Measurements from ENCODE around the gene RAB11FIP3. TPM values are rescaled to one million over a fixed set of nuclear protein-coding genes. Genes with fewer than 3 reads are reported as not detected.

RAB11FIP3 gene
- total and polyA plus RNA-seq, 2 of the 13 experiments (the other 11 are each of a cell fraction or from before 2014, with no cell fraction given), result 34.3 to 57.6 TPM

GRCh38 chr16:528111-529011, 102.9 kb downstream of the RAB11FIP3 start (continued):
- TF ChIP-seq MTA1 (CRISPR knock-in tag; IDR thresholded peaks at IDR 0.05; ENCODE audit: borderline replicate concordance) (no peak), NFIB (CRISPR knock-in tag; IDR thresholded peaks at IDR 0.05; ENCODE audit: borderline replicate concordance) (no peak), ZNF501 (CRISPR knock-in tag; IDR thresholded peaks at IDR 0.05) (peak; percentile 32; the same call in 1 of the 2 replicates), ZBTB20 (CRISPR knock-in tag; IDR thresholded peaks at IDR 0.05; ENCODE audit: borderline replicate concordance, low read depth) (peak; percentile 48; the same call in 1 of the 2 replicates), ZNF777 (CRISPR knock-in tag; IDR thresholded peaks at IDR 0.05) (peak; percentile 29), KMT2B (CRISPR knock-in tag; IDR thresholded peaks at IDR 0.05) (peak; percentile 42; the same call in 1 of the 2 replicates), KDM5B (CRISPR knock-in tag; IDR thresholded peaks at IDR 0.05; ENCODE audit: borderline replicate concordance) (peak; percentile 66; the same call in 1 of the 2 replicates), ISL2 (CRISPR knock-in tag; IDR thresholded peaks at IDR 0.05) (0 out of 2 replicates have a peak, but pooled peaks have one; percentile 17), LCORL (IDR thresholded peaks at IDR 0.05) (no peak), LCORL (CRISPR knock-in tag; IDR thresholded peaks at IDR 0.05) (0 out of 2 replicates have a peak, but pooled peaks have one; percentile 20), PRDM15 (CRISPR knock-in tag; IDR thresholded peaks at IDR 0.05) (0 out of 2 replicates have a peak, but pooled peaks have one; percentile 56), ZNF781 (CRISPR knock-in tag; IDR thresholded peaks at IDR 0.05; ENCODE audit: borderline replicate concordance, not compliant biosample characterization) (no peak), TAF15 (IDR thresholded peaks at IDR 0.05; ENCODE audit: low read depth, low read length, poor library complexity, severe bottlenecking) (peak; percentile 46), KLF6 (CRISPR knock-in tag; IDR thresholded peaks at IDR 0.05) (0 out of 2 replicates have a peak, but pooled peaks have one; percentile 49), MEIS2 (CRISPR knock-in tag; IDR thresholded peaks at IDR 0.05) (peak; percentile 34; the same call in 1 of the 2 replicates), PRMT3 (CRISPR knock-in tag; IDR thresholded peaks at IDR 0.05; ENCODE audit: borderline replicate concordance, low read depth) (no peak), FOXC1 (CRISPR knock-in tag; IDR thresholded peaks at IDR 0.05; ENCODE audit: borderline replicate concordance) (no peak), TFDP1 (CRISPR knock-in tag; IDR thresholded peaks at IDR 0.05; ENCODE audit: borderline replicate concordance) (peak; percentile 71; the same call in 1 of the 2 replicates), PHF8 (CRISPR knock-in tag; IDR thresholded peaks at IDR 0.05) (peak; percentile 68)
- TF ChIP-seq, protein P1, sequence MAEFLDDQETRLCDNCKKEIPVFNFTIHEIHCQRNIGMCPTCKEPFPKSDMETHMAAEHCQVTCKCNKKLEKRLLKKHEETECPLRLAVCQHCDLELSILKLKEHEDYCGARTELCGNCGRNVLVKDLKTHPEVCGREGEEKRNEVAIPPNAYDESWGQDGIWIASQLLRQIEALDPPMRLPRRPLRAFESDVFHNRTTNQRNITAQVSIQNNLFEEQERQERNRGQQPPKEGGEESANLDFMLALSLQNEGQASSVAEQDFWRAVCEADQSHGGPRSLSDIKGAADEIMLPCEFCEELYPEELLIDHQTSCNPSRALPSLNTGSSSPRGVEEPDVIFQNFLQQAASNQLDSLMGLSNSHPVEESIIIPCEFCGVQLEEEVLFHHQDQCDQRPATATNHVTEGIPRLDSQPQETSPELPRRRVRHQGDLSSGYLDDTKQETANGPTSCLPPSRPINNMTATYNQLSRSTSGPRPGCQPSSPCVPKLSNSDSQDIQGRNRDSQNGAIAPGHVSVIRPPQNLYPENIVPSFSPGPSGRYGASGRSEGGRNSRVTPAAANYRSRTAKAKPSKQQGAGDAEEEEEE (CRISPR knock-in tag; IDR thresholded peaks at IDR 0.05; ENCODE audit: borderline replicate concordance), result no peak
- TF ChIP-seq, protein P2, sequence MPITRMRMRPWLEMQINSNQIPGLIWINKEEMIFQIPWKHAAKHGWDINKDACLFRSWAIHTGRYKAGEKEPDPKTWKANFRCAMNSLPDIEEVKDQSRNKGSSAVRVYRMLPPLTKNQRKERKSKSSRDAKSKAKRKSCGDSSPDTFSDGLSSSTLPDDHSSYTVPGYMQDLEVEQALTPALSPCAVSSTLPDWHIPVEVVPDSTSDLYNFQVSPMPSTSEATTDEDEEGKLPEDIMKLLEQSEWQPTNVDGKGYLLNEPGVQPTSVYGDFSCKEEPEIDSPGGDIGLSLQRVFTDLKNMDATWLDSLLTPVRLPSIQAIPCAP (CRISPR knock-in tag; IDR thresholded peaks at IDR 0.05; ENCODE audit: low read depth), result 0 out of 2 replicates have a peak, but pooled peaks have one; percentile 29
